Right ventricle myocardium inferior (tissue), 1 donor: Measurements from ENCODE around the gene FAM216B. TPM values are rescaled to one million over a fixed set of nuclear protein-coding genes. Genes with fewer than 3 reads are reported as not detected.
"Not testable (repeated sequence)": the region's sequence is repeated elsewhere in the genome, so short reads cannot be mapped to it uniquely, and the experiment has no call there.

ENCODE experiments used
- ATAC-seq: fragments of 200-7000 bp; cut with Tn5 transposase; one replicate; pipeline ENCODE4 v1.9.1; 2020; ENCODE audit warnings: mild to moderate bottlenecking, moderate library complexity
- DNase-seq: peaks from one replicate; pipeline ENCODE4 v3.0.0; 2021; ENCODE audit errors: missing footprints
- intact Hi-C: fragments of 100-400 bp; cut with DNase I; formaldehyde crosslinking; loops from one replicate; pipeline ENCODE4 v1.11.0; 2022
- total RNA-seq: library from RNA; stranded (reverse); fragmentation: NEBNext Ultra II Directional; extraction: Animal tissue kit (Norgen Biotek cat#: 25700); gene quantifications from one replicate; pipeline ENCODE4 v1.2.1, GENCODE V29; 2021
- donor health status: DM: no; HTN: yes; CAD: no; lungs with severe emphysema.

The FAM216B gene
- total RNA-seq, 1 donor from 2014 or later: 3.1 TPM

DNA sequence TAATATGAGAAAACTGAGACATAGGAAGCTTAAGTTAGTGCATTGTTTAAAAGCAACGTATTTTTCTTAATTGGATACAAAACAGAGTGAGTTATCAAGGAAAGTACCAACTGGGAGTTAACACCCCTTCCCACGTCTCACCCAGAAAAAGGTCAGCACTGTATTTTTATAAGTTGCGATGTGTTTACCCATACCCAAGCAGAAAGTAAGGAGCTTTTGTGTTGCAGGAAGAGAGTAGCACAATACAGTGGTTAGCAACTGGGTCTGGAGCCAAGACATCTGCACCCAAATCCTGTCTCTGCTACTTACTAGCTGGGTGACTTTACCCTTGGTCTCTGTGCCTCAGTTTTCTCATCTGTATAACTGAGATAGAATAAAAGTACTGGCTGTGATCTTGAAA is 34.3 kb downstream of the FAM216B start:
- no peak for DNase-seq
- intact Hi-C loops: no loop called here
- ATAC-seq: no peak

DNA sequence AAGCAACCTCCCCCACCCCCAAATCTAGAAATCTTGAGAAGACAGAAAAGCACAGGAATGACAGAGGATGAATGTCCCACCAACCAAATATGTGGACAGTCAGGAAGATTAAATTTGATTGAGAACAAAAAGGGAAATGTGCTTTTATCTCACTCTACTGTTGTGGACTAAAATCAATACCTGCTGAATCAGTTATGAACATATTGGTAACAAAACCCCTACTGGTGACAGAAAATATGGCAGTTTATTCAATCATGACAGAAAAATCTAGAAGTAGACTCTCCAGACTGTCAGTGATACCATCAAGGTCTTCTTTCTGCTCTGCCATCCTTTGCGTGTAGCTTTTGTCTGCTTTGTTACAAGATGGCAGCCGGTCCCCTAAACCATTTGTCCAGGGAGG is 35.2 kb downstream of the FAM216B start:
- intact Hi-C loops: no loop called here
- ATAC-seq: no peak

GRCh38 chr13:42819687-42820086 is 38.3 kb downstream of the FAM216B start:
- DNase-seq, ATAC-seq, intact Hi-C loops: not testable (repeated sequence)

More for the DNA sequence above, 35.2 kb downstream of the FAM216B start:
- DNase-seq: no peak

- no peak for DNase-seq
- intact Hi-C loops: no loop called here
- ATAC-seq: no peak
Measured at GRCh38 chr13:42820451-42820850, 39.1 kb downstream of the FAM216B start.

DNA sequence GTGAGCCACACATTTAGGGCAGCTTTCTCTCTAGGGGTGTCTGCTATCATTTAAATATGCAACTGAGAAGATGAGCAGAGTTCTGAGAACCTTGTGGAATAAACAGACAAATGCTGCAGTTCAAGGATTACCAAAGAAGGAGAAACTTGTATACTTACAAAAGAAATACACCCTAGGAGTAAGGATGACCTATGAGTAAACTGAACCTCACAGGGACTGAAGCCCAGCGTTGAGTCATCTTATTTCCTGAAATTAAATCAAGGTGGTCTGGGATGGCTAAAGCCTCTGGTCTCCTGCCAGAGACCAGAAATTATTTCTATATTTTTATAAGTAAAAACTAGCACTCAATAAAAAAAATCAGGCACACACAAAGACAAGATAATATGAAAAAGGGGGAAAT is 40.1 kb downstream of the FAM216B start:
- no peak for ATAC-seq
- no peak for DNase-seq
- intact Hi-C loops: no loop called here

- peak; percentile 20 for ATAC-seq
- no peak for DNase-seq
- intact Hi-C loops: no loop called here
Measured at GRCh38 chr13:42832341-42833096, 51.1 kb downstream of the FAM216B start.

- ATAC-seq: no peak
- intact Hi-C loops: loop anchor here (5.0 kb wide), 1 partner anchor 297 kb away; no protein-coding TSS in a partner anchor
Measured at GRCh38 chr13:42834946-42835345, 53.6 kb downstream of the FAM216B start.

GRCh38 chr13:42836930-42837690 is 55.7 kb downstream of the FAM216B start:
- intact Hi-C loops: loop anchor here (5.0 kb wide), 1 partner anchor 295 kb away; no protein-coding TSS in a partner anchor
- ATAC-seq: peak; percentile 16
- no peak for DNase-seq

More at GRCh38 chr13:42834946-42835345, 53.6 kb downstream of the FAM216B start:
- no peak for DNase-seq

Other genes with a start within 250 kb of the FAM216B start
- gene TNFSF11, start 207.4 kb upstream of the FAM216B start, total RNA-seq: not detected
- gene EPSTI1, start 210.7 kb downstream of the FAM216B start, total RNA-seq: 3.8 TPM
- gene DNAJC15, start 242.0 kb downstream of the FAM216B start, total RNA-seq: 35.6 TPM